K562 (cell line): ENCODE measurements around the gene MAP3K14.

Source experiments
- CEBPB ChIP-seq: fragments of 450-650 bp; IDR thresholded peaks from 2 replicates; pipeline ENCODE4 v1.6.1; 2016; ENCODE audit warnings: missing genetic modification characterization, missing compliant biosample characterization
- CREB1 ChIP-seq, 2 experiments: sonication (generic) in 1 of 2; formaldehyde crosslinking in 1 of 2; IDR thresholded peaks; 2 replicates each; pipeline versions ENCODE4 v1.6.1 to v1.8.0; 2012 to 2022; ENCODE audit warnings: inconsistent platforms in 1 of 2, mild to moderate bottlenecking in 1 of 2, missing genetic modification reagents in 1 of 2, moderate library complexity in 1 of 2
- FOXM1 ChIP-seq, 2 experiments: fragments of 450-650 bp in 1 of 2; sonication (generic) in 1 of 2; formaldehyde crosslinking in 1 of 2; IDR thresholded peaks; 2 replicates each; pipeline versions ENCODE4 v1.6.1 to v1.9.0; 2017 to 2022; ENCODE audit warnings: low read depth in 2 of 2, mild to moderate bottlenecking in 2 of 2, missing genetic modification reagents in 1 of 2, moderate library complexity in 1 of 2
- KAT2B ChIP-seq: IDR thresholded peaks from one replicate; pipeline ENCODE4 v1.6.1; 2012; ENCODE audit warnings: low read depth, mild to moderate bottlenecking, control low read depth, inconsistent platforms, low read length, moderate library complexity
- MYBL2 ChIP-seq, 2 experiments: fragments of 450-650 bp in 1 of 2; sonication (generic) in 1 of 2; formaldehyde crosslinking in 1 of 2; IDR thresholded peaks; 2 replicates each; pipeline versions ENCODE4 v1.6.1 to v1.8.1; 2017 to 2022; ENCODE audit warnings: borderline replicate concordance in 1 of 2, inconsistent platforms in 1 of 2, low read depth in 1 of 2, mild to moderate bottlenecking in 1 of 2, missing genetic modification reagents in 1 of 2, moderate library complexity in 1 of 2
- PTBP1 ChIP-seq: fragments of 200-400 bp; formaldehyde crosslinking; IDR thresholded peaks from 2 replicates; pipeline ENCODE4 v1.6.1; 2017; ENCODE audit warnings: low read depth, low read length
- RBM14 ChIP-seq: fragments of 200-400 bp; formaldehyde crosslinking; IDR thresholded peaks from 2 replicates; pipeline ENCODE4 v1.6.1; 2018; ENCODE audit warnings: low read depth, mild to moderate bottlenecking, low read length, moderate library complexity, borderline replicate concordance; ENCODE audit not compliant: insufficient read depth
- RFX5 ChIP-seq: IDR thresholded peaks from 2 replicates; pipeline ENCODE4 v1.6.1; 2011; ENCODE audit warnings: low read depth, mild to moderate bottlenecking, improper control_type of control experiment, low read length
- SP1 ChIP-seq: sonication (generic); formaldehyde crosslinking; IDR thresholded peaks from 2 replicates; pipeline ENCODE4 v1.8.1; 2022; ENCODE audit warnings: mild to moderate bottlenecking, missing genetic modification reagents
- TARDBP ChIP-seq: fragments of 450-650 bp; IDR thresholded peaks from 2 replicates; pipeline ENCODE4 v1.6.1; 2016
- TBP ChIP-seq: optimal IDR thresholded peaks from 2 replicates; pipeline ENCODE3; 2011; ENCODE audit warnings: low read depth, low read length, improper control_type of control experiment
- TF ChIP-seq, protein P1 (sequence below), 3 experiments: IDR thresholded peaks in 2 of 3; conservative IDR thresholded peaks in 1 of 3; 2 replicates each; pipeline ENCODE4 v1.5.1; 2011 to 2012; ENCODE audit warnings: low read length in 3 of 3, mild to moderate bottlenecking in 3 of 3, control low read depth in 2 of 3, improper control_type of control experiment in 1 of 3, inconsistent platforms in 1 of 3, low read depth in 1 of 3, mixed read lengths in 1 of 3, moderate library complexity in 1 of 3; ENCODE audit not compliant: insufficient read depth in 2 of 3
- TF ChIP-seq, protein P2 (sequence below): fragments of 250-450 bp; sonication (Bioruptor Pico); IDR thresholded peaks from 2 replicates; pipeline ENCODE4 v1.8.0; 2021; ENCODE audit warnings: moderate library complexity, mild to moderate bottlenecking, inconsistent platforms

DNA sequence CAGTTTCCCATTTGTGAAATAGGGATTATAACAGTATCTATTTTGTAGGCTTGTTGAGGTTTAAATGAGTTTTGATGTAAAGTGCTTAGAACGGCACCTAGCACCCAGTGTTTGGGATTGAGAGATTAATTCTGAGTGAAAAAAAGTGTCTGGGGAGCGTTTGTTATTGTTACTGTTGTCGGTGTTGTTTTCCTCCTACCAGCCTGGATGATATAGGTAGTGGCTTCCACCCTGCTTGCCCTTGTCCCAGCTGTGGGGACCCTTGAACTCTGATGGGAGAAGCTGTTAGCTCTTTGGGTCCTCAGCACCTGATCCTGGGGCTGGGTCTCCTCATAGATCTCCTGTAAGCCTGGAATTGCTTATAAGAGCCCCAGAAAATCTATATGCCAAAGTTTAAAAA lies 90.2 kb downstream of the MAP3K14 start:
- TF ChIP-seq PTBP1 (no peak), SP1 (no peak), RFX5 (no peak), MYBL2 (IDR thresholded peaks at IDR 0.05; ENCODE audit: low read depth) (no peak), MYBL2 (CRISPR knock-in tag; IDR thresholded peaks at IDR 0.05; ENCODE audit: borderline replicate concordance) (no peak), CEBPB (tag) (no peak), FOXM1 (IDR thresholded peaks at IDR 0.05; ENCODE audit: low read depth) (no peak), FOXM1 (CRISPR knock-in tag; IDR thresholded peaks at IDR 0.05; ENCODE audit: low read depth) (no peak), RBM14 (no peak), TBP (no peak), TARDBP (no peak), KAT2B (no peak), CREB1 (IDR thresholded peaks at IDR 0.05) (no peak), CREB1 (CRISPR knock-in tag; IDR thresholded peaks at IDR 0.05) (no peak)
- TF ChIP-seq, protein P1, sequence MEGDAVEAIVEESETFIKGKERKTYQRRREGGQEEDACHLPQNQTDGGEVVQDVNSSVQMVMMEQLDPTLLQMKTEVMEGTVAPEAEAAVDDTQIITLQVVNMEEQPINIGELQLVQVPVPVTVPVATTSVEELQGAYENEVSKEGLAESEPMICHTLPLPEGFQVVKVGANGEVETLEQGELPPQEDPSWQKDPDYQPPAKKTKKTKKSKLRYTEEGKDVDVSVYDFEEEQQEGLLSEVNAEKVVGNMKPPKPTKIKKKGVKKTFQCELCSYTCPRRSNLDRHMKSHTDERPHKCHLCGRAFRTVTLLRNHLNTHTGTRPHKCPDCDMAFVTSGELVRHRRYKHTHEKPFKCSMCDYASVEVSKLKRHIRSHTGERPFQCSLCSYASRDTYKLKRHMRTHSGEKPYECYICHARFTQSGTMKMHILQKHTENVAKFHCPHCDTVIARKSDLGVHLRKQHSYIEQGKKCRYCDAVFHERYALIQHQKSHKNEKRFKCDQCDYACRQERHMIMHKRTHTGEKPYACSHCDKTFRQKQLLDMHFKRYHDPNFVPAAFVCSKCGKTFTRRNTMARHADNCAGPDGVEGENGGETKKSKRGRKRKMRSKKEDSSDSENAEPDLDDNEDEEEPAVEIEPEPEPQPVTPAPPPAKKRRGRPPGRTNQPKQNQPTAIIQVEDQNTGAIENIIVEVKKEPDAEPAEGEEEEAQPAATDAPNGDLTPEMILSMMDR (IDR thresholded peaks at IDR 0.05 in 2 of 3, conservative IDR thresholded peaks at IDR 0.05 in 1 of 3; ENCODE audit: insufficient read depth in 2 of 3, low read depth in 1 of 3, low read length in 3 of 3) = no peak
- TF ChIP-seq, protein P2, sequence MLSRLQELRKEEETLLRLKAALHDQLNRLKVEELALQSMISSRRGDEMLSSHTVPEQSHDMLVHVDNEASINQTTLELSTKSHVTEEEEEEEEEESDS (CRISPR knock-in tag) = no peak
